HG02840 (cell line): Measurements from ENCODE around the gene GGT1.
"Not testable (repeated sequence)": the region's sequence is repeated elsewhere in the genome, so short reads cannot be mapped to it uniquely, and the experiment has no call there.

Experiments used
- ATAC-seq: cut with Tn5 transposase; IDR thresholded peaks from one replicate; pipeline ENCODE4 v1.9.1; 2021; ENCODE audit warnings: mild to moderate bottlenecking, moderate library complexity, moderate number of reproducible peaks; ENCODE audit not compliant: unreplicated experiment, low FRiP score

The GGT1 gene

GRCh38 chr22:24583221-24584165, 19.5 kb upstream of the GGT1 start:
- no peak for ATAC-seq

GRCh38 chr22:24584166-24584790, 18.7 kb upstream of the GGT1 start:
- no peak for ATAC-seq

- ATAC-seq, result no peak
Measured at GRCh38 chr22:24584871-24585411, 18.1 kb upstream of the GGT1 start.

DNA sequence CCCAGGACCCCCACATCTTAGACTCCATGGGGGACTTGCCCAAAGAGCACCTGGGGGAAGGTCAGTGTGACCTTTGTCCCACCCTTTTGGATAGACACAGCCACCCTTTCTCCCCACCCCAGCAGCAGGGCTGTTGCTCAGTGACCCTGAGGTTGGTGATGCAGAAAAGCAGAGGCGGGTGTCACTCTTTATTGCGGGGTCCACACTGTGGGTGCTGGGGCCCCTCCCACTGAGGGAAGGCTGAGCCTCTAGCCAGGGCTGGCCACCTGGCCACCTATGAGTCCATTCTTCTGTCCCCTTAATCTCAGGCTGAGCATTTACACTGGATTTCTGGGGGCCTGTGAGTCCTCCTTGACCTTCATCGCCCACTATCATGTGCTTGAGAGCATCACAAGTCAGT, 17.5 kb upstream of the GGT1 start:
- ATAC-seq, result no peak

GRCh38 chr22:24585927-24586546, 17.0 kb upstream of the GGT1 start:
- ATAC-seq, result no peak

DNA sequence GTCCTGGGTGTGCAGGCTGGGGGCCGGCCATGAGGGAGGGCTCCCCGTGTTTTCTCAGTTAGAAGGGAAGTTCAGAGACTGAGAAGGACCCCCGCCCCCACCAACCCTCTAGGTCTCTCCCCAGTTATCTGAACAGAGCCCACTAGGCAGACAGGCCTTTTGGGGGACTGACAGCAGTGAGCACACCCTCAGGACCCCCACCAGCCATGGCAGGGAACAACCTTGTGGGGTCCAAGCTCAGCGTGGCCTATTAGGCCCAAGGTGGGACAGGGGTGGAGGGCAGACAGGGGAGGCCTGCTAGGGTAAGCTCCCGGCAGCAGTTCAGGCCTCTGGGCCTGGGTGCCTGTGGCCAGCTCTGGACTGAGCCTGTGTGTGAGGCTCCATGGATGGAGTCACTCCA, 15.7 kb upstream of the GGT1 start:
- ATAC-seq, result no peak

- ATAC-seq, result no peak
Measured at GRCh38 chr22:24587948-24588347, 15.0 kb upstream of the GGT1 start.

DNA sequence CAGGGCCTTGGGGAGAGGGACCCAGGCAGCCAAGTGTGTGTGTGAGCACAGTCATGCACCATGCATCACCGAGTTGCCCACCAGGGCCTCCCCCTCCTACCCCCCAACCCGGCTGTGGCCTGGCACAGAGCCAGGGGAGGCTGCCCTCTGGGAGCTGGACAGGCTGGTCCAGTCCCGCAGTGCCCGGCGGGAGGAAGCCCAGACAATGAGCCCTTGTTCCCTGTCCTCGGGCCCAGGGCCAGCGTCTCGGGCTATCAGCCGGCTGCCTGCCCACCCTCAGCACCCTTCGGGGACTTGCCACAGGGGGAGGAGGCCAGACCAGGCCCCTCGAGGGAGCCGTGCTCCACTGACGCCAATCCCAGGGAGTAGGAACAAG, 14.6 kb upstream of the GGT1 start:
- ATAC-seq, result no peak

GRCh38 chr22:24588757-24589481, 14.1 kb upstream of the GGT1 start:
- no peak for ATAC-seq

DNA sequence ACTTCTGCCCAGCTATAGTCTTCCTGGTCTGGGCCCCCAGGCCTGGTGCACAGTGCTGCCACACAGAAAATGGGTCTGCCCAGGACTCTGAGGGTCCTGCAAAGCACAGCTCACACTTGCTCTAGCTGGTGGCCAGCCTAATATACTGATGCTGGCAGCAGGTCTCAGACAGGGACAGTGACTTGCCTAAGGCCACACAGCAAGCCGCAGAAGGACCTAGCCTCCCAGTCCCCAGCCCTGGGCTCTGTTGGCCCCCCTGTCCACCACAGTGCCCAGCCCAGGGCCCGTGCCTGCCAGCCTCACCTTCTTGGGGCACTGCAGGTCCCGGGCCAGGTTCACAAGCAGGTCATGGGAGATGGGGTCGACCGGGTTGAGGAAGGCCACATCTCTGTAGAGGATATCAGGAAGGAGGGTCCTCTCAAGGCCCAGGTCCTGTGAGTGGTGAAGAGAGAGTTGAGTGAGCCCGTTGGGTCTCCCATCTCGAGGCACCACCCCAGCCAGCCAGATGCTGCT, 13.4 kb upstream of the GGT1 start:
- ATAC-seq, result no peak

DNA sequence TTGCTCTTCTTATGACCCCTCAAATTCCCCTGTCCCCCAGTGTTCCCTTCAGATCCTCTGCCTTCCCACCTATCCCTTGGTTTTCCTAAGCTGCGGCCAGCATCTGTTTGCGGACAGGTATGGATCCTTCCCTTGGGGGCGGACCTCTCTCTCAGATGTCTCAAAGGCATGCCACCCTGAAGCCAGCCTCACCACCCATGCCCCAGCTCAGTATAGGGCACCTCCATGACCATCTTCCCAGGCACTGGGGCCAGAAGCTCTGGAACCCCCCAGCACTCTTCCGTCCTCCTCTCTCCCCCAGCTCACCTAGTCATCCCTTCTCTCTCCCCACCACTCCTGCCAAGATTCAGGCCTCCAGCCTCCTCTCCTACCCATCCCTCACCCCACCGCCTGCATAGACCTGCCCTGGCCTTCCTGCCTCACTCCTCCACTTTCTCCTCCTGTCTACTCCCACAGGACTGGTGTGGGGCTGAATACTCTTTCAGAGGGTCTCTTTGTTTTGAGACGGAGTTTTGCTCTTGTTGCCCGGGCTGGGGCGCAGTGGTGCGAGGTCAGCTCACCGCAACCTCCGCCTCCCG, 12.3 kb upstream of the GGT1 start:
- ATAC-seq, result no peak

DNA sequence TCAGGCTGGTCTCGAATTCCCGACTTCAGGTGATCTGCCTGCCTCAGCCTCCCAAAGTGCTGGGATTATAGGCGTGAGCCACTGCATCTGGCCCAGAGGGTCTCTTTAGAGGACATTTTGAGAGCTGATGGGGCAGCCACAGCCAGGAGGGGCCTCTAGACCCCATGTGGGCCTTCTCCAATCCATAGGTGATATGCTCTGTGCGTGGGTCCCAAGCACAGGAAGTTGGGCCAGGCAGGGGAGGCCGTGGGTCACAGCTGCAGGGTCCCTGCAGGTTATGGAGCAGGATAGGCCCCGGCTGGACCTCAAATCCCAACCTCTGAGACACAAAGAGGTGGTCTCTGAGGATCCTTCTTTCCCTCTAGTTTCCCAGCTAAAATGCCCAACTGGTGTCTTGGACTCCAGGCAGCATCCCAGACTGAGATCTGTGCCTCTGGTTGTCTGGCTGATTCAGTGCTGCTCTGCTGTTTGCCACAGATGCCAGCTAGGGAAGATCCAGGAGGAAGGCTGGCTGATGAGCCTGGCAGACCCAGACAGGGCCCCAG, 11.6 kb upstream of the GGT1 start:
- ATAC-seq, result no peak

DNA sequence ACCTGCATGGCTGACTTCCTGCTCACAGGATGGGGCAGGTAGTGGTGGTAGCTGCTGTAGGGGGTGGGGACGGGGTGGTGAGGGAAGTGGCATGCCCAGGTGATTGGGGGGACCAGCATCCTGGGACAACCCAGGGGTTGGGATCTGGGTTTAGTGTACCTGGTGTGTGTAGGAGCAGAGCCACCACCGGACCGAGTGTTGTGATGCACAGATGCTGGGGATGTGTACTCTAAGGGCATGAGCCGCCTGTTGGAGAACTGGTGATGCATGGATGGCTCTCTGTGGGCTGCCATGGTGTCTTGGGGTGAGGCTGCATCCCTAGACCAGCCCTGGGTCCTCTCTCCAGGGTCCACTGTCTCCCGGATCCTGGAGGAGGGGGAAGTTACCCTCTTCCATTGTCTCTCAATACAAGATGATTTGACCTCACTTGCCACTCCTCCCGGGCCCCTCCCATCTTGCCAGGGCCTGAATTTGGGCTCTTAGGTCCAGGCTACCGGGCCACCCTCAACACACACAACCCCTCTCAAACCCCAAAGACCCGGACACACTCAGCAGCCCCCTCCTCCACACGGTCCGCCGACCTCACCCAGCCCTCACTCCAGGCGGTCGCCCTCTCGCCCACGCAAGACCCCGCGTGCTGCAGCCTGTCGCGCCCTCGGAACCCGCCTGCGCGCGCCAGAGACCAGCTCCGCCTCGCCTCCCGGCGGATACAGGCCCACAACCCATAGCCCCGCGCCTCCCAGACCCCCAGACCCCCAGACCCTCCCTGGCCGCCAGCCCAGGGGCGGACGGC, 10.7 kb upstream of the GGT1 start:
- ATAC-seq, result no peak

DNA sequence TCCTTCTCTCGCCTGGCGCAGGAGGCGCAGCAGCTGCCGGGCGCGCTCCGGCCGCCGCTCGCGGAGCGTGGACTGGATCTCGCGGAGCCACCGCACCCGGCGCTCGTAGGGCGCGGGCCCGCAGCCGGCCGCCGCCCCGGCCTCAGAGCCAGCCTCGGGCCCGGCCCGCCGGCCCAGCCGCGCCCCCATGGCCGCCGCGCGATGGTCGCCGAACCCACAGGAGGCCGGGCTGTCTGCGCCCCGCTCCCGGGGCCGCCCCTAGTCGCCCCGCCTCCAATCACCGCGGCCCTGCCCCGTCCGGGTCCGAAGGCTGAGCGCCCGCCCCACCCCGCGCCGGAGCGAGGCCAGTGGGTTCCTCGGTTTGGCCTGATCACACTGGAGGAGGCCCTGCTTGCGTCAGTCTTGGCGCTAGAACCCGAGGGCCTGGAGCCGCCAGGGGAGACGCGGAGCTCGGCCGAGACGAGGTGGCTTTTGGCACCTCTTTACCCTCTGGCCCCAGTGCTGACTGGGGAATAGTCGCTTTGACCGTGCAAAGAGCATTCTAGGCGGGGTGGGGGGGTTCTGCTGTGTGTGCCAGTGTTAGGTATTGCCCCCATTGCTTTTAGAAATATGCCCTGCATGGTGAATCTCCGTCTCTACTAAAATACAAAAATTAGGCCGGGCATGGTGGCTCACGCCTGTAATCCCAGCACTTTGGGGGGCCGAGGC, 10.0 kb upstream of the GGT1 start, which contains the start of gene LRRC75B:
LRRC75B (minus strand) TSS at position 223 of the 708 bp plus-strand sequence; CDS start at position 189, 34 bp downstream.
- ATAC-seq, result peak; percentile 60

DNA sequence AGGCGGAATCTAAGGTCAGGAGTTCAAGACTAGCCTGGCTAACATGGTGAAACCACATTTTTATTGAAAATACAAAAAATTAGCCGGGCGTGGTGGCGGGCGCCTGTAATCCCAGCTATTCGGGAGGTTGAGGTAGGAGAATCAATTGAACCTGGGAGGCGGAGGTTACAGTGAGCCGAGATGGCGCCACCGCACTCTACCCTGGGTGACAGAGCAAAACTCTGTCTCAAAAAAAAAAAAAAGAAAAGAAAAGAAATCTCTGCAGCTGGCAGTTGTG, 9.5 kb upstream of the GGT1 start:
- ATAC-seq, result not testable (repeated sequence)

GRCh38 chr22:24593836-24594568, 9.0 kb upstream of the GGT1 start:
- no peak for ATAC-seq

GRCh38 chr22:24594569-24595120, 8.3 kb upstream of the GGT1 start:
- no peak for ATAC-seq
